Stomach (tissue), 4 donors: ENCODE measurements around the gene YKT6.

Experiments
- CTCF ChIP-seq, 7 experiments: fragments of 450-650 bp in 4 of 7; fragments of 200-600 bp in 3 of 7; sonication (generic) in 3 of 7; IDR thresholded peaks; one replicate each; pipeline ENCODE4 v1.5.1; 2016 to 2019; ENCODE audit warnings: antibody characterized with exemption in 7 of 7, control low read depth in 2 of 7, mild to moderate bottlenecking in 1 of 7
- EP300 ChIP-seq: sonication (generic); formaldehyde crosslinking; IDR thresholded peaks from one replicate; pipeline ENCODE4 v1.6.1; 2017; ENCODE audit warnings: antibody characterized with exemption
- POLR2A ChIP-seq, 4 donors: fragments of 450-650 bp; IDR thresholded peaks; one replicate each; pipeline ENCODE4 v1.6.1; 2016; ENCODE audit warnings: antibody characterized with exemption in 4 of 4, control low read depth in 2 of 4, mild to moderate bottlenecking in 1 of 4, moderate library complexity in 1 of 4
- POLR2AphosphoS5 ChIP-seq, 3 donors: sonication (generic); formaldehyde crosslinking; IDR thresholded peaks; one replicate each; pipeline ENCODE4 v1.6.1; 2016; ENCODE audit warnings: antibody characterized with exemption in 3 of 3

- TF ChIP-seq CTCF (IDR thresholded peaks at IDR 0.05): no peak
- TF ChIP-seq POLR2AphosphoS5 (IDR thresholded peaks at IDR 0.05): no peak
- TF ChIP-seq POLR2A (IDR thresholded peaks at IDR 0.05): no peak
- no peak for TF ChIP-seq EP300
Measured at GRCh38 chr7:44232396-44232795, 31.6 kb downstream of the YKT6 start.
